Neural progenitor cell (in vitro differentiated cells): ENCODE results near the gene GABRG3. TPM values are rescaled to one million over a fixed set of nuclear protein-coding genes. Genes with fewer than 3 reads are reported as not detected.

Source experiments
- DNase-seq: peaks from one replicate; pipeline ENCODE4 v3.0.0-alpha.2; 2016; ENCODE audit warnings: low spot score
- H2AFZ ChIP-seq: fragments of 200-600 bp; sonication (generic); replicated peaks from 2 replicates; pipeline ENCODE4 v1.6.1; 2016; ENCODE audit warnings: antibody characterized with exemption
- H3F3A ChIP-seq: fragments of 200-600 bp; sonication (generic); 2 replicates; pipeline ENCODE4 v1.6.1; 2016; ENCODE audit warnings: antibody characterized with exemption, low read depth
- H3K27ac ChIP-seq: fragments of 200-600 bp; sonication (generic); 2 replicates; pipeline ENCODE4 v1.5.1; 2016; ENCODE audit warnings: mild to moderate bottlenecking
- H3K27me3 ChIP-seq: fragments of 200-600 bp; sonication (generic); 2 replicates; pipeline ENCODE4 v1.6.1; 2016; ENCODE audit warnings: mild to moderate bottlenecking, moderate library complexity
- H3K36me3 ChIP-seq: fragments of 200-600 bp; sonication (generic); 2 replicates; pipeline ENCODE4 v1.5.1; 2016
- H3K4me1 ChIP-seq: fragments of 200-600 bp; sonication (generic); 2 replicates; pipeline ENCODE4 v1.6.1; 2016; ENCODE audit warnings: mixed run types
- H3K4me2 ChIP-seq: fragments of 200-600 bp; sonication (generic); 2 replicates; pipeline ENCODE4 v1.6.1; 2016
- H3K4me3 ChIP-seq: fragments of 200-600 bp; sonication (generic); 2 replicates; pipeline ENCODE4 v1.5.1; 2016
- H3K79me2 ChIP-seq: fragments of 200-600 bp; sonication (generic); 2 replicates; pipeline ENCODE4 v1.6.1; 2016; ENCODE audit warnings: low read depth
- H3K9ac ChIP-seq: fragments of 200-600 bp; sonication (generic); 2 replicates; pipeline ENCODE4 v1.6.1; 2016
- H3K9me3 ChIP-seq: fragments of 200-600 bp; sonication (generic); 2 replicates; pipeline ENCODE4 v1.5.1; 2016; ENCODE audit warnings: low read depth
- H4K20me1 ChIP-seq: fragments of 200-600 bp; sonication (generic); 2 replicates; pipeline ENCODE4 v1.6.1; 2016; ENCODE audit warnings: low read depth
- H3K27ac Mint-ChIP-seq: 3 replicates; pipeline ENCODE4 v1.8.0; 2021; ENCODE audit warnings: mixed read lengths
- H3K27me3 Mint-ChIP-seq: 2 replicates; pipeline ENCODE4 v1.8.0; 2022; ENCODE audit warnings: low read depth, mild to moderate bottlenecking, inconsistent platforms, moderate library complexity, mixed read lengths; ENCODE audit not compliant: insufficient read depth
- H3K36me3 Mint-ChIP-seq: 3 replicates; pipeline ENCODE4 v1.8.0; 2021; ENCODE audit warnings: mixed read lengths
- H3K4me1 Mint-ChIP-seq: 3 replicates; pipeline ENCODE4 v1.8.0; 2021; ENCODE audit warnings: mixed read lengths
- H3K4me3 Mint-ChIP-seq: 3 replicates; pipeline ENCODE4 v1.8.0; 2021; ENCODE audit warnings: mild to moderate bottlenecking, moderate library complexity, mixed read lengths
- H3K9me3 Mint-ChIP-seq: 3 replicates; pipeline ENCODE4 v1.8.0; 2020; ENCODE audit warnings: mixed read lengths
- EZH2 ChIP-seq: fragments of 200-600 bp; sonication (generic); IDR thresholded peaks from 2 replicates; pipeline ENCODE4 v1.6.1; 2017; ENCODE audit warnings: antibody characterized with exemption, mild to moderate bottlenecking, moderate library complexity
- EZH2phosphoT487 ChIP-seq: fragments of 200-600 bp; sonication (generic); IDR thresholded peaks from 2 replicates; pipeline ENCODE4 v1.6.1; 2017; ENCODE audit warnings: antibody characterized with exemption
- total RNA-seq: library from RNA; depleted of rRNA; stranded (reverse); fragments of >200 nt; gene quantifications from 2 replicates; pipeline ENCODE4 v1.2.3, GENCODE V29; 2015; ENCODE audit warnings: low replicate concordance
- TF ChIP-seq, protein P1 (sequence below): fragments of 200-600 bp; sonication (generic); IDR thresholded peaks from 2 replicates; pipeline ENCODE4 v1.5.1; 2017; ENCODE audit warnings: antibody characterized with exemption, mild to moderate bottlenecking

The GABRG3 gene
- total RNA-seq, 1 donor from 2014 or later = 3.4 TPM

DNA sequence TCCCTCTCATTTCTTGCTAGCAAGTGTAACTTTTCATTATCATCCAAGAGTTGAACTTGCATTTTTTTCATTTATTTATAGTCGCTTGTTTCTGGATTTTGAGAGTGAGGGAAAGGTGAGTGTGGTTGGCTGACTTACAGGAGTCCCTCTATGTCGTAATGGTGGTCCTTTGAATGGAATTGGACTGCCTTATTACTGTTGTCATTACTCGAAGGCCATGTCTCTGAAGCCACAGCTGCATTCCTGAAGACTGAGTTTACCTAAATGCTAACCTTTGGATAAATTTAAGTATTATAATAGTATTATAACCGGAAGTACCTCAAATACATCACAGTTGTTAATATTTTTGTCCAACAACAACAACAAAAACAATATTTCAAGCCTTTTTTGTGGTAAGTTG, 488.9 kb downstream of the GABRG3 start:
- no peak overlapping the region for H3K4me2 ChIP-seq
- H3K4me3 ChIP-seq = no peak overlapping the region
- H3K36me3 ChIP-seq = no peaks in the 10 kb centered on the region
- H4K20me1 ChIP-seq = no peaks in the 10 kb centered on the region
- no peak overlapping the region for H3K27ac ChIP-seq
- no peak overlapping the region for H2AFZ ChIP-seq
- H3F3A ChIP-seq = no peaks in the 10 kb centered on the region
- Mint-ChIP-seq H3K36me3 (no peaks in the 10 kb centered on the region), H3K27me3 (peaks cover 2% of the 10 kb centered on the region), H3K4me1 (peaks cover 15% of the 10 kb centered on the region), H3K27ac (no peak overlapping the region), H3K9me3 (peaks cover 2% of the 10 kb centered on the region), H3K4me3 (no peak overlapping the region)
- no peak for TF ChIP-seq EZH2phosphoT487
- TF ChIP-seq, protein P1, sequence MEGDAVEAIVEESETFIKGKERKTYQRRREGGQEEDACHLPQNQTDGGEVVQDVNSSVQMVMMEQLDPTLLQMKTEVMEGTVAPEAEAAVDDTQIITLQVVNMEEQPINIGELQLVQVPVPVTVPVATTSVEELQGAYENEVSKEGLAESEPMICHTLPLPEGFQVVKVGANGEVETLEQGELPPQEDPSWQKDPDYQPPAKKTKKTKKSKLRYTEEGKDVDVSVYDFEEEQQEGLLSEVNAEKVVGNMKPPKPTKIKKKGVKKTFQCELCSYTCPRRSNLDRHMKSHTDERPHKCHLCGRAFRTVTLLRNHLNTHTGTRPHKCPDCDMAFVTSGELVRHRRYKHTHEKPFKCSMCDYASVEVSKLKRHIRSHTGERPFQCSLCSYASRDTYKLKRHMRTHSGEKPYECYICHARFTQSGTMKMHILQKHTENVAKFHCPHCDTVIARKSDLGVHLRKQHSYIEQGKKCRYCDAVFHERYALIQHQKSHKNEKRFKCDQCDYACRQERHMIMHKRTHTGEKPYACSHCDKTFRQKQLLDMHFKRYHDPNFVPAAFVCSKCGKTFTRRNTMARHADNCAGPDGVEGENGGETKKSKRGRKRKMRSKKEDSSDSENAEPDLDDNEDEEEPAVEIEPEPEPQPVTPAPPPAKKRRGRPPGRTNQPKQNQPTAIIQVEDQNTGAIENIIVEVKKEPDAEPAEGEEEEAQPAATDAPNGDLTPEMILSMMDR = no peak
- no peak for TF ChIP-seq EZH2
- no peak overlapping the region for H3K9ac ChIP-seq
- H3K27me3 ChIP-seq = no peaks in the 10 kb centered on the region
- DNase-seq = no peak
- no peaks in the 10 kb centered on the region for H3K4me1 ChIP-seq
- H3K9me3 ChIP-seq = no peaks in the 10 kb centered on the region
- no peaks in the 10 kb centered on the region for H3K79me2 ChIP-seq

DNA sequence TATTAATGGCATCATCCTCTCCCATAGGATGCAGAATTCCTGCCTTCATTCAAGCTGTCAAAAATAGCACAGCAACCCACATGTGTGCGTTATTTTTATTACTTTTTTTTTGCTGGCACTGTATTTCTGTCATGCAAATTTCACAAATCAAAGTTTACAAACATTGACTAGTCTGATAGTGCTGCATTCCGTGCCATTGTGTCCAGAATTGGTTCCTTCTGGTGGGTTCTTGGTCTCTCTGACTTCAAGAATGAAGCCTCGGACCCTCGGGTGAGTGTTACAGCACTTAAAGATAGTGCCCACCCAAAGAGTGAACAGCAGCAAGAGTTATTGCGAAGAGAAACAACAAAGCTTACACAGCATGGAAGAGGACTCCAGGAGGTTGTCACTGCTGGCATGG, 490.2 kb downstream of the GABRG3 start:
- Histone ChIP-seq H3K9ac (no peak overlapping the region), H3K36me3 (no peaks in the 10 kb centered on the region), H3F3A (no peaks in the 10 kb centered on the region), H3K4me3 (no peak overlapping the region), H3K4me2 (no peak overlapping the region), H3K27me3 (no peaks in the 10 kb centered on the region), H3K27ac (no peak overlapping the region), H3K4me1 (no peaks in the 10 kb centered on the region), H2AFZ (no peak overlapping the region), H4K20me1 (no peaks in the 10 kb centered on the region), H3K79me2 (no peaks in the 10 kb centered on the region), H3K9me3 (no peaks in the 10 kb centered on the region)
- TF ChIP-seq EZH2 (no peak), EZH2phosphoT487 (no peak)
- TF ChIP-seq, protein P1 = no peak
- Mint-ChIP-seq H3K4me3 (no peak overlapping the region), H3K4me1 (peaks cover 15% of the 10 kb centered on the region), H3K9me3 (peaks cover 2% of the 10 kb centered on the region), H3K27me3 (peaks cover 2% of the 10 kb centered on the region), H3K27ac (no peak overlapping the region), H3K36me3 (no peaks in the 10 kb centered on the region)
- no peak for DNase-seq

DNA sequence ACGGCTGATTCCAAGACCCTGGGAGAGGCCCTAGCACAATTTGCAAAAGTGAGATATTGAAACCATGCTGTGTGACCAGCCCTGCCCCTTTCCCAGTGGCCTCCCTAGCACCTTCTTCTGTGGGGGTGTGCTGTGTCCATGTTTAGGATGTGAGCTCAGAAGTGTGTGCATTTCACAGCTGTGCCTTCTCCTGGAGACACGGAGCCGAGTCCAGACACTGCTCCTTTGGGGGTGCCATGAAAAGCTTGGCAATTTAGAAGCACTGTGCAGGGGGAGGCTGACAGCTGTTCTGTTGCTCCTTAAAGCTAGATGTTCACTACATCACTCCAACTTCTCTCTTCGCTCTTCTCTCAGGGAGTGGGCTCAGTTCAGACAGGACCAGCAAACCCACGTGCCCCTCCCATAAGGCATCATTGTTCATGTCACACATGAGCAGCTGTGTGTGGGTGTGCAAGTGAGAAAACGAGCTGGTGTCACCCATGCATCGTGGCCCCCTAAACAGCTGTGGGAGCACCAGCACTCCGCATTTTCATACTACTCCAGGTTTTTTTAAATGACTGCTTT, 492.6 kb downstream of the GABRG3 start:
- Histone ChIP-seq H3K9me3 (no peaks in the 10 kb centered on the region), H3K27ac (no peak overlapping the region), H3F3A (no peaks in the 10 kb centered on the region), H3K9ac (no peak overlapping the region), H3K4me1 (no peaks in the 10 kb centered on the region), H3K27me3 (no peaks in the 10 kb centered on the region), H3K4me3 (no peak overlapping the region), H3K79me2 (no peaks in the 10 kb centered on the region), H2AFZ (no peak overlapping the region), H3K4me2 (no peak overlapping the region), H3K36me3 (no peaks in the 10 kb centered on the region), H4K20me1 (no peaks in the 10 kb centered on the region)
- no peak for TF ChIP-seq EZH2
- TF ChIP-seq, protein P1 = no peak
- Mint-ChIP-seq H3K4me1 (peaks cover 11% of the 10 kb centered on the region), H3K27me3 (peaks cover 2% of the 10 kb centered on the region), H3K36me3 (no peaks in the 10 kb centered on the region), H3K27ac (no peak overlapping the region), H3K4me3 (no peak overlapping the region), H3K9me3 (peaks cover 2% of the 10 kb centered on the region)
- DNase-seq = no peak
